WTC11 (cell line): ENCODE measurements around the gene FXN. TPM values are rescaled to one million over a fixed set of nuclear protein-coding genes. Genes with fewer than 3 reads are reported as not detected.

Experiments
- ATAC-seq: fragments of 200-7000 bp; cut with Tn5 transposase; 2 replicates; pipeline ENCODE4 v1.10.0; 2021; ENCODE audit warnings: mild to moderate bottlenecking, moderate library complexity
- CTCF ChIA-PET: fragments of 300-600 bp; sonication (Branson Sonifier 250); formaldehyde crosslinking; loops from one replicate; lab custom pipeline; 2021; ENCODE audit warnings: antibody characterized with exemption; lab: Charles Lee
- POLR2A ChIA-PET: fragments of 350-600 bp; sonication (Branson Sonifier 250); formaldehyde crosslinking; loops from one replicate; lab custom pipeline; 2021; ENCODE audit warnings: antibody characterized with exemption; lab: Charles Lee
- DNase-seq: peaks from one replicate; pipeline ENCODE4 v3.0.0; 2021; ENCODE audit warnings: low spot score
- H3K27ac Mint-ChIP-seq: 2 replicates; pipeline ENCODE4 v1.8.0; 2021; ENCODE audit warnings: mixed read lengths
- H3K27me3 Mint-ChIP-seq: 2 replicates; pipeline ENCODE4 v1.8.0; 2021; ENCODE audit warnings: low read depth, mild to moderate bottlenecking, moderate library complexity, mixed read lengths
- H3K36me3 Mint-ChIP-seq: 2 replicates; pipeline ENCODE4 v1.8.0; 2021; ENCODE audit warnings: mixed read lengths
- H3K4me1 Mint-ChIP-seq: 2 replicates; pipeline ENCODE4 v1.8.0; 2022; ENCODE audit warnings: mixed read lengths
- H3K4me3 Mint-ChIP-seq: 2 replicates; pipeline ENCODE4 v1.8.0; 2021; ENCODE audit warnings: mild to moderate bottlenecking, moderate library complexity, mixed read lengths
- H3K9me3 Mint-ChIP-seq: 2 replicates; pipeline ENCODE4 v1.8.0; 2021; ENCODE audit warnings: mixed read lengths
- CREM ChIP-seq: sonication (generic); formaldehyde crosslinking; IDR thresholded peaks from 2 replicates; pipeline ENCODE4 v1.8.1; 2022; ENCODE audit warnings: mild to moderate bottlenecking, missing genetic modification reagents, moderate library complexity
- ELF4 ChIP-seq: sonication (generic); formaldehyde crosslinking; IDR thresholded peaks from 2 replicates; pipeline ENCODE4 v1.8.1; 2022; ENCODE audit warnings: low read depth, mild to moderate bottlenecking, moderate library complexity, missing genetic modification reagents
- GABPB1 ChIP-seq: sonication (generic); formaldehyde crosslinking; IDR thresholded peaks from 2 replicates; pipeline ENCODE4 v1.8.1; 2023; ENCODE audit warnings: mild to moderate bottlenecking, missing genetic modification reagents
- GRHL2 ChIP-seq: fragments of 250-450 bp; sonication (Bioruptor Pico); IDR thresholded peaks from 2 replicates; pipeline ENCODE4 v1.8.0; 2022; ENCODE audit warnings: mild to moderate bottlenecking, moderate library complexity; ENCODE audit not compliant: insufficient replicate concordance, severe bottlenecking
- MXD4 ChIP-seq: fragments of 250-450 bp; sonication (Bioruptor Pico); IDR thresholded peaks from 2 replicates; pipeline ENCODE4 v1.8.0; 2021; ENCODE audit warnings: mild to moderate bottlenecking, moderate library complexity, borderline replicate concordance
- NFATC4 ChIP-seq: fragments of 250-450 bp; sonication (Bioruptor Pico); IDR thresholded peaks from 2 replicates; pipeline ENCODE4 v1.9.0; 2021; ENCODE audit warnings: mild to moderate bottlenecking
- NFE2L1 ChIP-seq: sonication (generic); formaldehyde crosslinking; IDR thresholded peaks from 2 replicates; pipeline ENCODE4 v1.8.1; 2023; ENCODE audit warnings: missing genetic modification reagents
- RORB ChIP-seq: fragments of 250-450 bp; sonication (Bioruptor Pico); IDR thresholded peaks from 2 replicates; pipeline ENCODE4 v1.9.0; 2021; ENCODE audit warnings: mild to moderate bottlenecking
- SOX15 ChIP-seq: fragments of 250-450 bp; sonication (Bioruptor Pico); IDR thresholded peaks from 2 replicates; pipeline ENCODE4 v1.9.0; 2021; ENCODE audit warnings: mild to moderate bottlenecking
- ZBTB21 ChIP-seq: sonication (generic); formaldehyde crosslinking; IDR thresholded peaks from 2 replicates; pipeline ENCODE4 v1.8.1; 2023; ENCODE audit warnings: mild to moderate bottlenecking, missing genetic modification reagents, borderline replicate concordance
- ZNF219 ChIP-seq: sonication (generic); formaldehyde crosslinking; IDR thresholded peaks from 2 replicates; pipeline ENCODE4 v1.8.0; 2023; ENCODE audit warnings: missing genetic modification reagents, mild to moderate bottlenecking, borderline replicate concordance
- ZNF232 ChIP-seq: sonication (generic); formaldehyde crosslinking; IDR thresholded peaks from 2 replicates; pipeline ENCODE4 v1.8.0; 2022; ENCODE audit warnings: mild to moderate bottlenecking, missing genetic modification reagents
- ZNF317 ChIP-seq: sonication (generic); formaldehyde crosslinking; IDR thresholded peaks from 2 replicates; pipeline ENCODE4 v1.8.1; 2023; ENCODE audit warnings: low read depth, mild to moderate bottlenecking, moderate library complexity, missing genetic modification reagents, borderline replicate concordance
- ZNF396 ChIP-seq: fragments of 250-450 bp; sonication (Bioruptor Pico); IDR thresholded peaks from 2 replicates; pipeline ENCODE4 v1.8.0; 2021; ENCODE audit warnings: mild to moderate bottlenecking, moderate library complexity, borderline replicate concordance
- ZNF423 ChIP-seq: fragments of 250-450 bp; sonication (Bioruptor Pico); IDR thresholded peaks from 2 replicates; pipeline ENCODE4 v2.1.2; 2022; ENCODE audit warnings: mild to moderate bottlenecking, moderate library complexity
- total RNA-seq: library from RNA; stranded (reverse); gene quantifications from 3 replicates; pipeline ENCODE4 v1.2.3, GENCODE V29; 2021
- TF ChIP-seq, protein P1 (sequence below): fragments of 200-600 bp; IDR thresholded peaks from 2 replicates; pipeline ENCODE4 v1.8.0; 2022; ENCODE audit warnings: antibody characterized with exemption
- TF ChIP-seq, protein P2 (sequence below): fragments of 250-450 bp; sonication (Bioruptor Pico); IDR thresholded peaks from 2 replicates; pipeline ENCODE4 v2.1.2; 2022; ENCODE audit warnings: mild to moderate bottlenecking, moderate library complexity
- TF ChIP-seq, protein P3 (sequence below): sonication (generic); formaldehyde crosslinking; IDR thresholded peaks from 2 replicates; pipeline ENCODE4 v1.8.1; 2022; ENCODE audit warnings: low read depth, mild to moderate bottlenecking, moderate library complexity, missing genetic modification reagents, borderline replicate concordance
- TF ChIP-seq, protein P4 (sequence below): sonication (generic); formaldehyde crosslinking; IDR thresholded peaks from 2 replicates; pipeline ENCODE4 v1.8.1; 2023; ENCODE audit warnings: mild to moderate bottlenecking, missing genetic modification reagents, borderline replicate concordance
- TF ChIP-seq, protein P5 (sequence below): sonication (generic); formaldehyde crosslinking; IDR thresholded peaks from 2 replicates; pipeline ENCODE4 v1.8.1; 2023; ENCODE audit warnings: mild to moderate bottlenecking, missing genetic modification reagents, moderate library complexity
- TF ChIP-seq, protein P6 (sequence below): sonication (generic); formaldehyde crosslinking; IDR thresholded peaks from 2 replicates; pipeline ENCODE4 v1.8.0; 2023; ENCODE audit warnings: missing genetic modification reagents
- TF ChIP-seq, protein P7 (sequence below): sonication (generic); formaldehyde crosslinking; IDR thresholded peaks from 2 replicates; pipeline ENCODE4 v1.8.1; 2023; ENCODE audit warnings: mild to moderate bottlenecking, missing genetic modification reagents, moderate library complexity

The FXN gene
- total RNA-seq, 1 experiment from 2014 or later: 30.6 TPM

DNA sequence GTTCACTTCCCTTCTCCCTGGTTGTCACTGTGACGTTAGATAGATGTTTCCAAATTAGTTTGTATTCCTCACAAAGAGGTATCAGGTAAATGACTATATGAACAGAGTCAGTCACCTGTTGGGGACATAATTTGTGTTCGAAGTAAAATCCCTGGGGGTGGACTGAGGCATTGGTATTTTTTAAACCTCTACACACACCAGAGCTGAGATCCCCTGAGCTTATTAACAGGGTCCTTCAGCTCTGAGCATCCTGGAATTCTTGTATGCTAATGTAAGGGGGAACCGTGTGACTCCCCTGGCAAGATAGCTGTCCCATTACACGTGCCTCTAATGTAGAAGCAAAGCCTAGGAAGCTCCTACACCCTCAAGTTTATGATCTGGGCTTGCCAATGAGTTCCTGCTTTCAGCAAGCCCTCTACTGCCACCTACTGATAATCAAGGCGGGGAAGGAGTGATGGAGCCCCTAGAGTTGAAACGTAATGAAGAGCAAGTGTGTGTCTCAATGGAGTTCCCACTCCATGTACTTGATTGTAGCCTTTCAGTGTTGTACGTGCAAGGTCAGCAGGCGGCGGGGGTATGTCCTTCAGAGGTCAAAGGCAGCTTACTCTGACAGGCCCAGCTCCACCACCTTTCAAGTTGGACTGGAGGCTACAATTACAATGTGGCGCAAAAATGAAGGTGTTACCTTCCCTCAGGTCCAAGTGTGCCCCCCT lies 36.0 kb upstream of the FXN start:
- Mint-ChIP-seq H3K4me3 (no peak overlapping the region), H3K27ac (no peak overlapping the region; the same call in 1 of the 2 replicates), H3K9me3 (no peaks in the 10 kb centered on the region), H3K36me3 (no peaks in the 10 kb centered on the region), H3K27me3 (no peaks in the 10 kb centered on the region), H3K4me1 (peaks cover 34% of the 10 kb centered on the region)
- POLR2A ChIA-PET: no interaction called here
- ATAC-seq: peak; percentile 96
- TF ChIP-seq, protein P1, sequence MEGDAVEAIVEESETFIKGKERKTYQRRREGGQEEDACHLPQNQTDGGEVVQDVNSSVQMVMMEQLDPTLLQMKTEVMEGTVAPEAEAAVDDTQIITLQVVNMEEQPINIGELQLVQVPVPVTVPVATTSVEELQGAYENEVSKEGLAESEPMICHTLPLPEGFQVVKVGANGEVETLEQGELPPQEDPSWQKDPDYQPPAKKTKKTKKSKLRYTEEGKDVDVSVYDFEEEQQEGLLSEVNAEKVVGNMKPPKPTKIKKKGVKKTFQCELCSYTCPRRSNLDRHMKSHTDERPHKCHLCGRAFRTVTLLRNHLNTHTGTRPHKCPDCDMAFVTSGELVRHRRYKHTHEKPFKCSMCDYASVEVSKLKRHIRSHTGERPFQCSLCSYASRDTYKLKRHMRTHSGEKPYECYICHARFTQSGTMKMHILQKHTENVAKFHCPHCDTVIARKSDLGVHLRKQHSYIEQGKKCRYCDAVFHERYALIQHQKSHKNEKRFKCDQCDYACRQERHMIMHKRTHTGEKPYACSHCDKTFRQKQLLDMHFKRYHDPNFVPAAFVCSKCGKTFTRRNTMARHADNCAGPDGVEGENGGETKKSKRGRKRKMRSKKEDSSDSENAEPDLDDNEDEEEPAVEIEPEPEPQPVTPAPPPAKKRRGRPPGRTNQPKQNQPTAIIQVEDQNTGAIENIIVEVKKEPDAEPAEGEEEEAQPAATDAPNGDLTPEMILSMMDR: peak; percentile 68
- TF ChIP-seq, protein P2, sequence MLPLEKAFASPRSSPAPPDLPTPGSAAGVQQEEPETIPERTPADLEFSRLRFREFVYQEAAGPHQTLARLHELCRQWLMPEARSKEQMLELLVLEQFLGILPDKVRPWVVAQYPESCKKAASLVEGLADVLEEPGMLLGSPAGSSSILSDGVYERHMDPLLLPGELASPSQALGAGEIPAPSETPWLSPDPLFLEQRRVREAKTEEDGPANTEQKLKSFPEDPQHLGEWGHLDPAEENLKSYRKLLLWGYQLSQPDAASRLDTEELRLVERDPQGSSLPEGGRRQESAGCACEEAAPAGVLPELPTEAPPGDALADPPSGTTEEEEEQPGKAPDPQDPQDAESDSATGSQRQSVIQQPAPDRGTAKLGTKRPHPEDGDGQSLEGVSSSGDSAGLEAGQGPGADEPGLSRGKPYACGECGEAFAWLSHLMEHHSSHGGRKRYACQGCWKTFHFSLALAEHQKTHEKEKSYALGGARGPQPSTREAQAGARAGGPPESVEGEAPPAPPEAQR (CRISPR knock-in tag): 0 out of 2 replicates have a peak, but pooled peaks have one; percentile 8
- no peak for TF ChIP-seq NFATC4 (CRISPR knock-in tag)
- CTCF ChIA-PET: interaction anchor here (0.6 to 4.4 kb wide), 38 partner anchors 8 to 437 kb away, joined by 3 to 27 read pairs (median 4); partner anchors contain the start of genes FXN, PIP5K1B and PRKACG
- DNase-seq: peak; percentile 73

DNA sequence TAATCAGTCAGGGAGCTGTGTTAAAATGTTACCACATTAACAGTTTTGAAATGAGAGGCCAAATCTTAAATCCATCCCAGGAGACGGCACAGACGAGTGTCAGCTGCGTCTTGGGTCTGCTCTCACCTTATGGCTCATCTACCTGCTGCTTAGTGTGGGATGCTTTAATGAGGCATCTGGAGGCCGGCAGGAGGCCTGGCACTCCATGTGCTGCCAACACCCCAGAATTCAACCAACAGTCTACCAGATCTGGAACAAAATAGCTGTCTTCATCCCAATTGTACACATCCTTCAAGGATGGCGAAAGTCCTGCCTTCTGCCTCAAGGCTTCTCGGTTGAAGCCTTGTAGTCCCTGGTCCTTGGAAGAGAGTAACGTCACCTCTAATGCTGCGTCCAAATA lies 33.6 kb upstream of the FXN start:
- H3K27ac Mint-ChIP-seq: no peak overlapping the region
- no peaks in the 10 kb centered on the region for H3K9me3 Mint-ChIP-seq
- H3K36me3 Mint-ChIP-seq: no peaks in the 10 kb centered on the region
- POLR2A ChIA-PET: no interaction called here
- CTCF ChIA-PET: interaction anchor here (0.5 kb wide), 1 partner anchor 57 kb away, joined by 3 read pairs; no protein-coding TSS in a partner anchor
- DNase-seq: no peak
- TF ChIP-seq CREM (CRISPR knock-in tag): no peak
- TF ChIP-seq ZBTB21 (CRISPR knock-in tag): no peak
- TF ChIP-seq, protein P3, sequence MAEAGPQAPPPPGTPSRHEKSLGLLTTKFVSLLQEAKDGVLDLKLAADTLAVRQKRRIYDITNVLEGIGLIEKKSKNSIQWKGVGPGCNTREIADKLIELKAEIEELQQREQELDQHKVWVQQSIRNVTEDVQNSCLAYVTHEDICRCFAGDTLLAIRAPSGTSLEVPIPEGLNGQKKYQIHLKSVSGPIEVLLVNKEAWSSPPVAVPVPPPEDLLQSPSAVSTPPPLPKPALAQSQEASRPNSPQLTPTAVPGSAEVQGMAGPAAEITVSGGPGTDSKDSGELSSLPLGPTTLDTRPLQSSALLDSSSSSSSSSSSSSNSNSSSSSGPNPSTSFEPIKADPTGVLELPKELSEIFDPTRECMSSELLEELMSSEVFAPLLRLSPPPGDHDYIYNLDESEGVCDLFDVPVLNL (CRISPR knock-in tag): no peak
- TF ChIP-seq ZNF219: no peak
- no peak for TF ChIP-seq ZNF232
- TF ChIP-seq SOX15 (CRISPR knock-in tag): no peak
- TF ChIP-seq GRHL2: no peak
- no peak for TF ChIP-seq GABPB1 (CRISPR knock-in tag)
- TF ChIP-seq ZNF423 (CRISPR knock-in tag): no peak
- TF ChIP-seq, protein P4, sequence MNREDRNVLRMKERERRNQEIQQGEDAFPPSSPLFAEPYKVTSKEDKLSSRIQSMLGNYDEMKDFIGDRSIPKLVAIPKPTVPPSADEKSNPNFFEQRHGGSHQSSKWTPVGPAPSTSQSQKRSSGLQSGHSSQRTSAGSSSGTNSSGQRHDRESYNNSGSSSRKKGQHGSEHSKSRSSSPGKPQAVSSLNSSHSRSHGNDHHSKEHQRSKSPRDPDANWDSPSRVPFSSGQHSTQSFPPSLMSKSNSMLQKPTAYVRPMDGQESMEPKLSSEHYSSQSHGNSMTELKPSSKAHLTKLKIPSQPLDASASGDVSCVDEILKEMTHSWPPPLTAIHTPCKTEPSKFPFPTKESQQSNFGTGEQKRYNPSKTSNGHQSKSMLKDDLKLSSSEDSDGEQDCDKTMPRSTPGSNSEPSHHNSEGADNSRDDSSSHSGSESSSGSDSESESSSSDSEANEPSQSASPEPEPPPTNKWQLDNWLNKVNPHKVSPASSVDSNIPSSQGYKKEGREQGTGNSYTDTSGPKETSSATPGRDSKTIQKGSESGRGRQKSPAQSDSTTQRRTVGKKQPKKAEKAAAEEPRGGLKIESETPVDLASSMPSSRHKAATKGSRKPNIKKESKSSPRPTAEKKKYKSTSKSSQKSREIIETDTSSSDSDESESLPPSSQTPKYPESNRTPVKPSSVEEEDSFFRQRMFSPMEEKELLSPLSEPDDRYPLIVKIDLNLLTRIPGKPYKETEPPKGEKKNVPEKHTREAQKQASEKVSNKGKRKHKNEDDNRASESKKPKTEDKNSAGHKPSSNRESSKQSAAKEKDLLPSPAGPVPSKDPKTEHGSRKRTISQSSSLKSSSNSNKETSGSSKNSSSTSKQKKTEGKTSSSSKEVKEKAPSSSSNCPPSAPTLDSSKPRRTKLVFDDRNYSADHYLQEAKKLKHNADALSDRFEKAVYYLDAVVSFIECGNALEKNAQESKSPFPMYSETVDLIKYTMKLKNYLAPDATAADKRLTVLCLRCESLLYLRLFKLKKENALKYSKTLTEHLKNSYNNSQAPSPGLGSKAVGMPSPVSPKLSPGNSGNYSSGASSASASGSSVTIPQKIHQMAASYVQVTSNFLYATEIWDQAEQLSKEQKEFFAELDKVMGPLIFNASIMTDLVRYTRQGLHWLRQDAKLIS (CRISPR knock-in tag): no peak
- no peak for TF ChIP-seq MXD4
- no peak for TF ChIP-seq RORB
- TF ChIP-seq, protein P5, sequence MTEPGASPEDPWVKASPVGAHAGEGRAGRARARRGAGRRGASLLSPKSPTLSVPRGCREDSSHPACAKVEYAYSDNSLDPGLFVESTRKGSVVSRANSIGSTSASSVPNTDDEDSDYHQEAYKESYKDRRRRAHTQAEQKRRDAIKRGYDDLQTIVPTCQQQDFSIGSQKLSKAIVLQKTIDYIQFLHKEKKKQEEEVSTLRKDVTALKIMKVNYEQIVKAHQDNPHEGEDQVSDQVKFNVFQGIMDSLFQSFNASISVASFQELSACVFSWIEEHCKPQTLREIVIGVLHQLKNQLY (CRISPR knock-in tag): no peak
- TF ChIP-seq NFE2L1 (CRISPR knock-in tag): no peak
- TF ChIP-seq, protein P6, sequence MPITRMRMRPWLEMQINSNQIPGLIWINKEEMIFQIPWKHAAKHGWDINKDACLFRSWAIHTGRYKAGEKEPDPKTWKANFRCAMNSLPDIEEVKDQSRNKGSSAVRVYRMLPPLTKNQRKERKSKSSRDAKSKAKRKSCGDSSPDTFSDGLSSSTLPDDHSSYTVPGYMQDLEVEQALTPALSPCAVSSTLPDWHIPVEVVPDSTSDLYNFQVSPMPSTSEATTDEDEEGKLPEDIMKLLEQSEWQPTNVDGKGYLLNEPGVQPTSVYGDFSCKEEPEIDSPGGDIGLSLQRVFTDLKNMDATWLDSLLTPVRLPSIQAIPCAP (CRISPR knock-in tag): no peak
- TF ChIP-seq, protein P7, sequence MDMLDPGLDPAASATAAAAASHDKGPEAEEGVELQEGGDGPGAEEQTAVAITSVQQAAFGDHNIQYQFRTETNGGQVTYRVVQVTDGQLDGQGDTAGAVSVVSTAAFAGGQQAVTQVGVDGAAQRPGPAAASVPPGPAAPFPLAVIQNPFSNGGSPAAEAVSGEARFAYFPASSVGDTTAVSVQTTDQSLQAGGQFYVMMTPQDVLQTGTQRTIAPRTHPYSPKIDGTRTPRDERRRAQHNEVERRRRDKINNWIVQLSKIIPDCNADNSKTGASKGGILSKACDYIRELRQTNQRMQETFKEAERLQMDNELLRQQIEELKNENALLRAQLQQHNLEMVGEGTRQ (CRISPR knock-in tag): no peak
- TF ChIP-seq ZNF396: no peak
- TF ChIP-seq ELF4 (CRISPR knock-in tag): no peak
- no peak for TF ChIP-seq ZNF317 (CRISPR knock-in tag)
- TF ChIP-seq, all 79 proteins: peak for 0
- peaks cover 26% of the 10 kb centered on the region for H3K4me1 Mint-ChIP-seq
- H3K4me3 Mint-ChIP-seq: no peak overlapping the region
- ATAC-seq: no peak
- H3K27me3 Mint-ChIP-seq: no peaks in the 10 kb centered on the region
